Hypothalamus (tissue), 51 donors: ENCODE measurements around the gene DIRAS1.
A peak's percentile ranks its signal among the peaks of the same experiment; 100 is the strongest.

Experiments used
- DNase-seq, 51 donors: peaks; one replicate each; lab custom pipeline; 2025; lab: John Stamatoyannopoulos, UW

DIRAS1 gene, protein sequence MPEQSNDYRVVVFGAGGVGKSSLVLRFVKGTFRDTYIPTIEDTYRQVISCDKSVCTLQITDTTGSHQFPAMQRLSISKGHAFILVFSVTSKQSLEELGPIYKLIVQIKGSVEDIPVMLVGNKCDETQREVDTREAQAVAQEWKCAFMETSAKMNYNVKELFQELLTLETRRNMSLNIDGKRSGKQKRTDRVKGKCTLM

GRCh38 chr19:2720777-2721569, at the start of gene DIRAS1:
Gene DIRAS1 (minus strand): TSS chr19:2721372. CDS start chr19:2717806, 3,566 bp downstream.
- DNase-seq, result peak in 1 of 51 donors; percentile 21

- DNase-seq, result peak in 18 of 51 donors; percentile 4 to 45 (median 32)
These were observed 49.2 kb upstream of the DIRAS1 start for GRCh38 chr19:2770055-2771013.

DNA sequence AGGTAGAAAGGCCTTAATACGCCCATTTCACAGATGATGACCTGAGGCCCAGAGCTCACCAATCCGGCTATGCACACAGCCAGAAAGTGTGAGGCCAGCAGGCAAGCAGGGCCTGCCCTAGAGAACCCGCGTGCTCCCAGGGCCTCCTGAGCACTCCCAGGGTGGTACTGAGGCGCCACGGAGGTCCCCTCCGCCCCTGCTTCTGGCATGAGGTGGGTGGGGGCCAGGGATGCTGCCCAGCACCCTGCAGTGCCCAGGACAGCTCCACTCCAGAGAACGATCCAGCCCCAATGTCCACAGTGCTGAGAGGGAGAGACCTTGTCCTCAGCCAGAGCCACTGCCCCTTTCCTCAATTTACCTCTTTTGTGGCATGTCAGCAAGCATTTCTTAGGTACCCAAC, 48.0 kb upstream of the DIRAS1 start:
- DNase-seq, result no peak

GRCh38 chr19:2768365-2769132, 47.4 kb upstream of the DIRAS1 start:
- DNase-seq, result no peak

GRCh38 chr19:2767688-2768087, 46.5 kb upstream of the DIRAS1 start:
- no peak for DNase-seq

- DNase-seq, result no peak
These were observed 45.6 kb upstream of the DIRAS1 start for GRCh38 chr19:2766594-2767372.

GRCh38 chr19:2765376-2765775, 44.2 kb upstream of the DIRAS1 start:
- DNase-seq, result no peak

GRCh38 chr19:2764945-2765344, 43.8 kb upstream of the DIRAS1 start:
- DNase-seq, result no peak

GRCh38 chr19:2763687-2764086, 42.5 kb upstream of the DIRAS1 start:
- DNase-seq, result no peak

DNA sequence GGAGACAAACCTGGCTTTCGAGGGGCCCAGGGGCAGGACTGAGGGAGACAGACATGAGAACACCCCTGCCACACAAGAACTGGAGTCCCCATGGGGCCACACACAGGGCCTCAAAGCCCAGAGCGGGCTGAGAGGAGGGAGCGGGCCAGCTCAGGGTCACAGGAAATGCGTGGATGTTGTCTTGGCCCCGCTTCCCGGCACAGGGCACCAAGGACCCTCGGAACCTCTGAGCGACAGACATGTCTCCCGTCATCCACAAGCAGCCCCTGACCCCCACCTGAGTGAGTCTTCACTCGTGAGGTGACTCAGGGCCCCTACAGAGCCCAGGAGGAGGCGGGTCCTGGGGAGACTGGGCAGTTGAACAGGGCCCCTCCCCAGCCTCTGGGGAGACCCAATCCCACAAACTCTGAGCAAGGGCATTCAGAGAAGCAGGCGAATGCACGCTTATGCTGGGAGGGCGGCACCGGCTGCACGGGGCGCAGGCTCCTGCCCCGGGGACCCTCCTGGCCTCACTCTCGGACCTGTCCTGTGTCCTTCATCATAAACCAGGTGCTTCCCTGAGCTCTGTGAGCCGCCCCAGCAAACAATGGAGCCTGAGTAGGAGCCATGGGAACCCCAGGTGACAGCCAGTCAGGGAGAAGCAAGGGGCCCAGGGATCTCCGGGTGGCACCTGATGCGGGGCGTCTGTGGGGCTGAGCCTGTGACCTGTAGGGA, 41.8 kb upstream of the DIRAS1 start:
- DNase-seq, result no peak

- no peak for DNase-seq
These were observed 41.0 kb upstream of the DIRAS1 start for GRCh38 chr19:2761876-2762782.

DNA sequence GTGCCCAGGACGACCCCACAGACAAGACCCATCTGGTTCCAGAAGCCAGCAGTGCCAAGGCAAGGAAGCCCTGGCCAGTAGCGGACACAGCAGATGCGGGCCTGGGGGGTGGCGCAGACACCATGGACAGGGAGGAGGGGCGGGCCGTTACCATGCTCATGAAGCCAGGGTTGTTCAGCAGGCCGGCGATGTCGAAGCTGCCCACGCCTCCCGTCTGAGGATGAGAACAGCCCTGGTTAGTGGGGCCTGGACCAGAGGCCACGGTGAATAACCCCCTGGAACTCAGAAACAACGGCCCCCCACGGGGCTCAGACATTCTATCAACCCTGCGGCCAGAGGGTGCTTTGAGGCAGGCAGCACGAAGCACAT, 40.1 kb upstream of the DIRAS1 start:
- peak in 1 of 51 donors; percentile 11 for DNase-seq

GRCh38 chr19:2759965-2760364, 38.8 kb upstream of the DIRAS1 start:
- DNase-seq, result no peak

DNA sequence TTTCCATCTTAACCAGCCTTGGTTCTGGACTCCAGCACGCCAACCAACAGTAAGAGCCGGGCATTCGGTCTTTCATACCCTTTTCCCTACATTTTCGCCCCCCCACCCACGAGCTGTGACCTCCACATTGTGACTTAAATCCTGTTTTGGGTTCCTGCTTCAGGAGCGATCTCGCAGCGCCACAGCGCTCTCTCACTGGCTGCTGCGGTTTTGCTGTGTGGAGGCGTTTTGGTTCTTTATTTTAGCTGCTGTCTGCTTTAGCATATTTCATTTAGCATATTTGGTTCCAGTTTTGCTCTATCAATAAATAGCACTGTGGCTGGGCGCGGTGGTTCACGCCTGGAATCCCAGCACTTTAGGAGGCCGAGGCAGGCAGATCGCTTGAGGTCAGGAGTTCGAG, 38.2 kb upstream of the DIRAS1 start:
- no peak for DNase-seq

DNA sequence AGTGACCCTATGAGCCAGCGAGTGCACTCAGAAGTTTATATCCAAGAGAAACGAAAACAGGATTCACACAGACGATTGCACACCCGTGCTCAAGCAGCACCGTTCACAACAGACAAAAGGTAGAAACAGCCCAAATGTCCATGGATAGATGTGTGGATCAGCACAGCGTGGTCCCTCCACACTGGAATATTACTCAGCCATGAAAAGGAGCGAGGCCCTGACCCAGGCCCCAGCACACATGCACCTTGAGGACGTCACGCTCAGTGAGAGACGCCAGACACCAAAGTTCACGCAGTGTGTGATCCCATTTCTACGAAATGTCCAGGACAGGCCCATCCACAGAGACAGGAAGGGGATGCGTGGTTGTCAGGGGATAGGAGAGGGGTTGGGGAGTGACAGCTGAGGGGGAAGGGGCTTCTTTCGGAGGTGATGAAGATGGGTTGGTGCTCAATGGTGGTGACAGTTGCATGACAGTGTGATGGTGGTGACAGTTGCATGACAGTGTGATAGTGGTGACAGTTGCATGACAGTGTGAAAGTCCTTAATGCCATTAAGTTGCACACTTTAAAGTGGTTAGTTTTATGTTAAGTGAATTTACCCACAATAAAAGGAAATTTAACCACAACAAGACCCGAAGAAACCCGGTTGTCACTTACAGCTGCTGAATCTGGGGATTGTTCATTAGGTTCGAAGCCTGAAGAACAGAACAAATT, 37.6 kb upstream of the DIRAS1 start:
- no peak for DNase-seq

DNA sequence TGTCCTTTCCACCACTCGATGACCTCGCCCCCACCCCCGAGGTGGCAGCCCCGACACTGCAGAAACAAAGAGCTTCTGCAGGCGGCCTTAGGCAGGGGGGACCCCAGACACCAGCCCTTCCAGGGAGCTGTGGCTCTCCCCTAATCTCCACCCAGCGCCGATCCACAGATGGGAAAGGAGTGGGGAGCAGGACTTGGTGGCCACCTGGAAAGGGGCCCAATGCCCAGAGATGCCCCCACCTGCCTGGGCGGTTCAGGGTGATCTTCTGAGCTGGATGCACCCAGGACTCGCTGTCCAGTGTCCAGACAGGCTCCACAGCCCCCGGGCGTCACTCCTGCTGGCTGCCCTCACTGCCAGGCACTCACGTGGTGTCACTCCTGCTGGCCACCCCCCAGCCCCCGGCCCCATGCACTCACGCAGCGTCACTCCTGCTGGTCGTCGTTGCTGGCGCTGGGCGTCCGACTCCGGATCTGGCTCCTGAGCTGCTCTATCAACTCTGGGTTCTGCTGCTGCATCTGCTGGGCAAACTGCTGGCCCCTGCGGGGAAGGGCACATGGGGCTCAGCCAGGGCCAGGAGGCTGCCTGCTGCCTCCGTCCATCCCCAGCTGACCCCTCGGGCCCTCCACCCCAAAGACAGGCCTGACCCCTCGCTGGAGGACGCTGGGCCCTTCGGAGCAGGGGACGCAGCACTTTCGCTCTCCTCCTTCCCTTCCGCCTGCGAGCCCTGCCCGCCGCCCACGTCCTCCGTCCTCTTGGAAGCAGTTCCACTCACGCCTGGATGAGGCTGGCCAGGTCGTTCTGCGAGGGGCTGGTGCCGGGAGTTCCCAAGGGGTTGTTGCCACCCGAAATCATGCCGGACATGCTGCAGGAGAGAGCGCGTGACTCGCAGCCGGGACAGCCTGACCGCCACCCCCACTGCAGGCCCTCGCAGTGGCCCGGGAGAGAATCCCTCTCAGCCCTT, 36.0 kb upstream of the DIRAS1 start:
- no peak for DNase-seq
